PC-9 (cell line): ENCODE data around the gene MICAL3. TPM values are rescaled to one million over a fixed set of nuclear protein-coding genes. Genes with fewer than 3 reads are reported as not detected.

Source experiments
- BruUV-seq: library from RNA; stranded (reverse); fragments of 400-500 nt; replicated peaks from 2 replicates; lab custom pipeline; 2021; lab: Mats Ljungman, UMichigan
- CTCF ChIA-PET: fragments of 300-600 bp; sonication (Branson Sonifier 250); formaldehyde crosslinking; loops from one replicate; lab custom pipeline; 2022; ENCODE audit warnings: antibody characterized with exemption; lab: Charles Lee
- POLR2A ChIA-PET: fragments of 300-600 bp; sonication (Branson Sonifier 250); formaldehyde crosslinking; loops from one replicate; lab custom pipeline; 2022; ENCODE audit warnings: antibody characterized with exemption; ENCODE audit not compliant: unreplicated experiment; lab: Charles Lee
- DNase-seq, 2 experiments: peaks; one replicate each; pipeline versions ENCODE4 v3.0.0 to v3.0.0-alpha.2; 2015 to 2022; ENCODE audit warnings: mixed read lengths in 1 of 2
- H2AFZ ChIP-seq: fragments of 200-600 bp; sonication (generic); 2 replicates; pipeline ENCODE4 v1.8.1; 2017; ENCODE audit warnings: antibody characterized with exemption
- H3F3A ChIP-seq: fragments of 200-600 bp; sonication (generic); 2 replicates; pipeline ENCODE4 v1.8.1; 2017; ENCODE audit warnings: antibody characterized with exemption, mild to moderate bottlenecking, low read depth; ENCODE audit not compliant: insufficient read depth
- H3K27ac ChIP-seq: fragments of 200-600 bp; sonication (generic); 2 replicates; pipeline ENCODE4 v1.6.1; 2016; ENCODE audit warnings: mixed run types
- H3K27me3 ChIP-seq: fragments of 200-600 bp; sonication (generic); 2 replicates; pipeline ENCODE4 v1.6.1; 2016; ENCODE audit warnings: low read depth, mixed run types; ENCODE audit not compliant: insufficient read depth
- H3K36me3 ChIP-seq: fragments of 200-600 bp; sonication (generic); 2 replicates; pipeline ENCODE4 v1.6.1; 2016; ENCODE audit warnings: low read depth, mixed run types
- H3K4me1 ChIP-seq: fragments of 200-600 bp; sonication (generic); replicated peaks from 2 replicates; pipeline ENCODE4 v1.6.1; 2016; ENCODE audit warnings: mixed run types; ENCODE audit not compliant: insufficient read depth
- H3K4me2 ChIP-seq: fragments of 200-600 bp; sonication (generic); 2 replicates; pipeline ENCODE4 v1.6.1; 2017; ENCODE audit warnings: mixed run types
- H3K4me3 ChIP-seq: fragments of 200-600 bp; sonication (generic); 2 replicates; pipeline ENCODE4 v1.6.1; 2016; ENCODE audit warnings: mixed run types
- H3K79me2 ChIP-seq: fragments of 200-600 bp; sonication (generic); 2 replicates; pipeline ENCODE4 v1.6.1; 2017; ENCODE audit warnings: low read depth, mixed run types
- H3K9me2 ChIP-seq: fragments of 200-600 bp; sonication (generic); 2 replicates; pipeline ENCODE4 v1.8.1; 2017; ENCODE audit warnings: mild to moderate bottlenecking; ENCODE audit not compliant: insufficient read depth
- H3K9me3 ChIP-seq: fragments of 200-600 bp; sonication (generic); 2 replicates; pipeline ENCODE4 v1.8.1; 2016; ENCODE audit warnings: low read depth; ENCODE audit not compliant: insufficient read depth
- H4K20me1 ChIP-seq: fragments of 200-600 bp; sonication (generic); 2 replicates; pipeline ENCODE4 v1.8.1; 2017; ENCODE audit not compliant: insufficient read depth
- CTCF ChIP-seq: fragments of 200-600 bp; sonication (generic); conservative IDR thresholded peaks from 2 replicates; pipeline ENCODE4 v1.6.1; 2017; ENCODE audit warnings: mixed run types, antibody characterized with exemption, mild to moderate bottlenecking, moderate library complexity
- EZH2 ChIP-seq: fragments of 200-600 bp; sonication (generic); IDR thresholded peaks from 2 replicates; pipeline ENCODE4 v1.8.0; 2017; ENCODE audit warnings: antibody characterized with exemption, low read depth
- intact Hi-C: fragments of 100-400 bp; cut with micrococcal nuclease; formaldehyde crosslinking; loops from one replicate; pipeline ENCODE4 v1.10.0; 2022; ENCODE audit not compliant: unreplicated experiment
- total RNA-seq: library from RNA; stranded (reverse); gene quantifications from 2 replicates; pipeline ENCODE4 v1.2.3, GENCODE V29; 2021

The MICAL3 gene
- total RNA-seq, 1 experiment from 2014 or later, result 27.4 TPM

GRCh38 chr22:17866621-17867020, 157.7 kb downstream of the MICAL3 start:
- Histone ChIP-seq H3K4me2 (no peak overlapping the region), H2AFZ (no peak overlapping the region), H3K36me3 (no peaks in the 10 kb centered on the region), H3K4me1 (no peaks in the 10 kb centered on the region), H3K9me3 (no peaks in the 10 kb centered on the region), H3F3A (no peaks in the 10 kb centered on the region), H3K27me3 (no peaks in the 10 kb centered on the region), H3K4me3 (no peak overlapping the region), H3K79me2 (no peaks in the 10 kb centered on the region), H3K27ac (no peak overlapping the region), H3K9me2 (no peaks in the 10 kb centered on the region), H4K20me1 (no peaks in the 10 kb centered on the region)
- CTCF ChIA-PET, result no interaction called here
- intact Hi-C loops, result no loop called here
- no peak for DNase-seq
- BruUV-seq, result no TSS peak
- TF ChIP-seq CTCF, result no peak
- no peak for TF ChIP-seq EZH2
- POLR2A ChIA-PET, result no interaction called here

- H3K4me1 ChIP-seq, result no peaks in the 10 kb centered on the region
- POLR2A ChIA-PET, result no interaction called here
- no peak for DNase-seq
- no peak overlapping the region for H2AFZ ChIP-seq
- no peak for TF ChIP-seq EZH2
- no peak for TF ChIP-seq CTCF
- H3K4me2 ChIP-seq, result no peak overlapping the region
- no peaks in the 10 kb centered on the region for H3K27me3 ChIP-seq
- no peaks in the 10 kb centered on the region for H3F3A ChIP-seq
- no peak overlapping the region for H3K4me3 ChIP-seq
- H3K9me2 ChIP-seq, result no peaks in the 10 kb centered on the region
- no peaks in the 10 kb centered on the region for H3K79me2 ChIP-seq
- no peaks in the 10 kb centered on the region for H4K20me1 ChIP-seq
- BruUV-seq, result no TSS peak
- H3K27ac ChIP-seq, result no peak overlapping the region
- intact Hi-C loops, result no loop called here
- no peaks in the 10 kb centered on the region for H3K9me3 ChIP-seq
- CTCF ChIA-PET, result interaction anchor here (0.7 kb wide), 1 partner anchor 364 kb away, joined by 4 read pairs; no protein-coding TSS in a partner anchor
- no peaks in the 10 kb centered on the region for H3K36me3 ChIP-seq
These were observed 158.2 kb downstream of the MICAL3 start for GRCh38 chr22:17866127-17866526.

GRCh38 chr22:17865183-17866055, 158.9 kb downstream of the MICAL3 start:
- CTCF ChIA-PET, result interaction anchor here (0.7 kb wide), 1 partner anchor 364 kb away, joined by 4 read pairs; no protein-coding TSS in a partner anchor
- TF ChIP-seq EZH2 (no peak), CTCF (no peak)
- no peaks in the 10 kb centered on the region for H3K9me3 ChIP-seq
- DNase-seq, result no peak
- H3K27me3 ChIP-seq, result no peaks in the 10 kb centered on the region
- no peak overlapping the region for H3K4me2 ChIP-seq
- H3K36me3 ChIP-seq, result no peaks in the 10 kb centered on the region
- H3F3A ChIP-seq, result no peaks in the 10 kb centered on the region
- H3K4me3 ChIP-seq, result no peak overlapping the region
- no peaks in the 10 kb centered on the region for H3K9me2 ChIP-seq
- BruUV-seq, result no TSS peak
- intact Hi-C loops, result no loop called here
- no peaks in the 10 kb centered on the region for H4K20me1 ChIP-seq
- H3K27ac ChIP-seq, result no peak overlapping the region
- POLR2A ChIA-PET, result no interaction called here
- H2AFZ ChIP-seq, result no peak overlapping the region
- H3K4me1 ChIP-seq, result no peaks in the 10 kb centered on the region
- H3K79me2 ChIP-seq, result no peaks in the 10 kb centered on the region
